NOMO-1 (cell line): ENCODE measurements around the gene HS3ST5.

Experiments used
- DNase-seq, 2 experiments: peaks; one replicate each; lab custom pipeline; 2025; ENCODE audit not compliant: unreplicated experiment in 2 of 2; lab: John Stamatoyannopoulos, UW

Gene HS3ST5

DNA sequence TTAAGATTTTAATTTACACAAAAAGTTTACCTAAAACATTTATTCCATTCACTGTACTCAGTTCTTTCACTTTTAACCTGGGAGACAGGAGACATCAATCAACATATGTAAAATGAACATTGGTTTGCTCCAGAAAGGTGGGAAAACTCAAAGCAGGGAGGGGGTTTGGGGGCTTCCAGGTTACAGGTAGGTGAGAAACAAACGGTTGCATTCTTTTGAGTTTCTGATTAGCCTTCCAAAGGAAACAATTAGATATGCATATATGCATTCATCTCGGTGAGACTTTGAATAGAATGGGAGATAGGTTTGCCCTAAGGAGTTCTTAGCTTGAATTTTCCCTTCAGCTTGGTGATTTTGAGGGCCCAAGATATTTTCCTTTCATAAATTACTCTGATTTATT lies 333.6 kb downstream of the HS3ST5 start:
- no peak for DNase-seq

DNA sequence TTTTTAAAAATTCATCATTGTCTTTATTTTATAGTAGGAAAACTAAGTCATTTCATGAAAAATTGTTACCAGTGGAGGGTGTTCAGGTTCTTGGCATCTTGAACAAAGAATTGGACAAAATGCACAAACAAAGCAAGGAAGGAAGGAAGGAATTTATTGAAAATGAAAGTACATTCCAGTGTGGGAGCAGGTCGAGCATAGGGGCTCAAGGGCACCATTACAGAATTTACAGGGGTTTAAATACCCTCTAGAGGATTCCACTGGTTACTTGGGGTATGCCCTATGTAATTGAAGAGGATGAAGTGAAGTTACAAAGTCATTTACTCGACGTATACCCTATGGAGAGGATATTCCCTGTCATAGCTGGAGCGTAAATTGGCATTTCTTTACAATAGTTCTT lies 334.5 kb downstream of the HS3ST5 start:
- DNase-seq = no peak

GRCh38 chr6:114007516-114007915 lies 335.3 kb downstream of the HS3ST5 start:
- no peak for DNase-seq
